Epithelial cell of proximal tubule (primary cell): Measurements from ENCODE around the gene SLC45A3. TPM values are rescaled to one million over a fixed set of nuclear protein-coding genes. Genes with fewer than 3 reads are reported as not detected.

ENCODE experiments used
- DNase-seq: peaks from one replicate; pipeline ENCODE4 v3.0.0-alpha.2; 2011; ENCODE audit warnings: low read depth
- H3K4me3 ChIP-seq: 2 replicates; pipeline ENCODE4 v1.5.1; 2011; ENCODE audit warnings: low read depth, mild to moderate bottlenecking, low read length
- CTCF ChIP-seq: conservative IDR thresholded peaks from 2 replicates; pipeline ENCODE4 v1.5.1; 2012; ENCODE audit warnings: low read depth, mild to moderate bottlenecking, low read length
- total RNA-seq: library from RNA; depleted of rRNA; stranded (reverse); fragments of >200 nt; gene quantifications from 2 replicates; pipeline ENCODE4 v1.2.3, GENCODE V29; 2015

The SLC45A3 gene
- total RNA-seq, 1 donor from 2014 or later: 6.5 TPM

GRCh38 chr1:205676002-205676401 lies 4.3 kb downstream of the SLC45A3 start:
- no peak overlapping the region for H3K4me3 ChIP-seq
- TF ChIP-seq CTCF: no peak

GRCh38 chr1:205675247-205675646 lies 5.1 kb downstream of the SLC45A3 start:
- DNase-seq: no peak
- TF ChIP-seq CTCF: no peak

More at GRCh38 chr1:205676002-205676401, 4.3 kb downstream of the SLC45A3 start:
- DNase-seq: no peak

GRCh38 chr1:205672970-205673369 lies 7.3 kb downstream of the SLC45A3 start:
- H3K4me3 ChIP-seq: no peak overlapping the region
- no peak for DNase-seq
- TF ChIP-seq CTCF: no peak

More at GRCh38 chr1:205675247-205675646, 5.1 kb downstream of the SLC45A3 start:
- H3K4me3 ChIP-seq: no peak overlapping the region

- TF ChIP-seq CTCF: peak; percentile 48
- DNase-seq: no peak
- H3K4me3 ChIP-seq: no peak overlapping the region
These were observed 7.9 kb downstream of the SLC45A3 start for GRCh38 chr1:205672395-205672889.

GRCh38 chr1:205670611-205671430 lies 9.5 kb downstream of the SLC45A3 start:
- no peak for TF ChIP-seq CTCF
- no peak for DNase-seq
- H3K4me3 ChIP-seq: no peak overlapping the region

- no peak for TF ChIP-seq CTCF
- no peak for DNase-seq
These were observed 10.2 kb downstream of the SLC45A3 start for GRCh38 chr1:205670150-205670446.

More at GRCh38 chr1:205670150-205670446, 10.2 kb downstream of the SLC45A3 start:
- H3K4me3 ChIP-seq: no peak overlapping the region
